Measurements from ENCODE around the gene MOCS1.

Gene MOCS1

DNA sequence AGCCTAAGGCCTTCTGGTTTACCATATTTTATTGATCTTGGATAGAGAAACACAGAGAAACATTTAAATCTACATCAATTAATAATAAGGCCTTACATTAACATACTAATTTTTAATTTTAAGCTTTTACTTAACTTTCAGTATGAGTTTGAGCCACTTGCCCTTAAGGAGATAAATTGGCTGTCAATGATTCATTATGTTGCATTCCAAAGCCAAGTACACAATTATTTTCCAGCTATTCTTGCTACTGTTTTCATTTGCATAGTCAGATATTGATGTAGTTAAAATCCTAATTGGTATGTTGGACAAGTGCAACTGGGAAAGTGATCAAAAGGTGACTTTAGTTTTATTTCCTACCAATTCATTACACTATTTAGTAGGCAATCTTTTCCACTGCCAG, 58.2 kb downstream of the MOCS1 start:
- DNase-seq (ENCODE audit: low spot score), result no peak

DNA sequence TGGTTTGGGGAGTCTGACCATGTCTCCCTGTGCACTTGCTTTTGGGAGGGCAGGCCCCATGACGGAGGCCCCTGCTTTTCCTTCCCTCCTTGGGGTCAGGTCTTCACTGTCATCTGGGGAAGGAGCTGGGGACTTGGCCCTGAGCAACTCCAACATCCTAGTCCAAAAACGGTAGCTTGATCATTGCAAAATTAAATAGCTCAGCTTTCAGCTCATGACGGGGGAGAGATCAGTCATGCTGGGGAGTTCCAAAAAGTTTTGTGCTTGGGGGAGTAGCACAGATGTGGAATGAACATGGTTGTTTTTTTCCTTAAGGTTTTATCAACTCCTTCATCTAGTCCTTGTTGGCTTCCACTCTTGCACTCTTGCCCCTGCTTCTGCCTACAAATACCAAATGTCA, 60.8 kb downstream of the MOCS1 start:
- DNase-seq (ENCODE audit: low spot score), result no peak

- no peak for DNase-seq (ENCODE audit: low spot score)
Observed at GRCh38 chr6:39870950-39871349, 63.3 kb downstream of the MOCS1 start.

- DNase-seq (ENCODE audit: low spot score), result no peak
Observed at GRCh38 chr6:39867592-39867991, 66.7 kb downstream of the MOCS1 start.

DNA sequence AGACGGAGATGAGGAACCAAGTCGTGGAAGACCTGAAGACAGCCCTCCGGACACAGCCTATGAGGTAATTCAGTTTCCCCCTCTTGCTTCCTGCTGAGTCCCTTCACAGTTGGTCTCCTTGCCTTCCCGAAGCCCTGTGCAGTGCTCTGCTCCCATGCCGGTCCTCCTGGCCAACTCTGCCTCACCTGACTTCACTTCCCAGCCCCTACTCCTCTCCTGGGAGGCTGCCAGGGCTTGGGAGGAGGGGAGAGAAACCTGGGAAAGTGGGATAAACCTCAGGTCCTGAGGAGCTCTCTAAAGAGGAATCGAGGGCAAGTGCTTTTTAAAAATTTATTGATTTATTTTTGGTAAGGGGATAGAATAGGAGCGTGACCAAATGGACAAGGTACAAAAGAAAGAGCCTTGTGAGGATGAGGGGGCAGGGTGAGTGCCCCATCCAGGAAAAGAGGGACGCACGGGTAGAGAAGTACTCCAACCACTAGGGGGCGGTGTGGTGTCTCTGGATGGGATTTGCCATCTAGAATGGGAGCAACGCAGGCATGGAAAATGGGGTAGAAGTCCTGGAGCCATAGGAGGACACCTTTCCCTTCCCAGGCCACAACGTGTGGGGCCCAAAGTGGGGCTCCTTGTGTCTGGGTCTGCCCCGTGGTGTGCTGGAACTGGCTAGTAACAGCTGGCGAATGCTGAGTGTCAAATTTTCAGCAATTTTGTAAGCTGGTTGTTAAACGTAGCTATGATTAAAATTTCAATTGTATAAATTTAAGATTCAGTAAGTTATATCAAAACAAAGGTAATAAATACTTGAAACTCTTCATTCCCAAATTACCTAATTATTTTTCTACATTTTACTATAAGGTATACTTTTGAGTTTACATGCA, 69.0 kb downstream of the MOCS1 start:
- DNase-seq (ENCODE audit: low spot score), result peak; percentile 64

GRCh38 chr6:39861663-39862062, 72.6 kb downstream of the MOCS1 start:
- no peak for DNase-seq (ENCODE audit: low spot score)

DNA sequence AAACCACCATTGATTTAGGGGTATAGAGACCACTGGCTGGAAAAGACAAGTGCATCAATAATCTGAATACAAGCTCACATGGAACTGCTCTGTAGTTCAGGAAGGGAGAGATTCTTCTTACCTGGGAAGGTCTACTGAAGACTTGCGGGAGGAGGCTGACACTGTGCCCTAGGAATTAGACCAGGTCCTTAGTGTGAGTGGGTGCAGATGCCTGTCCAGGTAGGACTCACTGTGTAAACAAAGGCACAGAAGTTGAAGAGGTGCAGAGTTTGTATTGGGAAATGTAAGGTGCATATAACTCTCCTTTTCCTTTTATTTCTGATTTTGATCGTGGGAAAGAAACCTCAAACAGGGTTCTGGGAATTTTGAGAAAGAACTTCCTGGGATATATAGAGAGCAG, 75.2 kb downstream of the MOCS1 start:
- DNase-seq (ENCODE audit: low spot score), result no peak

DNA sequence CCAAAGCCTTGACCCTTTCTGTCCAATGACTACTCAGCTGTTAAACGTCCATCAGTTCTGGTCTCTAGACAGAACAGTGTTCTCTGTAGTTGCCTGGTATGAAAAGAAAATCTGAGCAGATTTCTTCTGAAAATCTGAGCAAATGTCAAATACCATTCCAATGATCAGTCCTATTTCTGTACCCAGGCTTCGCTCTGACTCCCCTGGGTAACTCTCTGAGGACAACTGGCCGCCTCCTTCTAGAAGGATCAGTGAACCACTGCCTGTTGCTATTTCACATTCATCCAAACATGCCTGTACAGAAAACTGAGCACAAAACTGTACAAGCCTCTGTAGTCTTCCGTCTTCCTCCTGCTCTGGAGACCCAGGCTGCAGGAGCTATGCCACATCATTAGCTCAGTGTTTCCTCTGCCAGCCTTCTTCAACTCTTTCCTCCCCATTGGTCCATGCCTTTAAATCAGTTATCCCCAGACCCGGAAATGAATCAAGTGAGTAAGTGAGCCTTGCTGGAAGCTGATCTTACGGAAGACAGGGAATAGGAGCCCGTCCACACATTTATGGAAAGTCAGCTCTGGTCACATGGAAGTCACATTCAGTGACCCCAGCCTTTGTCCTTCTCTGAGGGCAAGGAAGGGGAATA, 78.8 kb downstream of the MOCS1 start:
- DNase-seq (ENCODE audit: low spot score), result no peak
